Thyroid gland (tissue), 4 donors: Measurements from ENCODE around the gene BRIP1.

Source experiments
- POLR2A ChIP-seq, 2 donors: fragments of 450-650 bp; IDR thresholded peaks; one replicate each; pipeline ENCODE4 v1.6.1; 2017; ENCODE audit warnings: antibody characterized with exemption in 2 of 2, mild to moderate bottlenecking in 2 of 2, moderate library complexity in 1 of 2
- TF ChIP-seq, protein P1 (sequence below), 6 experiments: fragments of 200-600 bp in 3 of 6; fragments of 450-650 bp in 3 of 6; sonication (generic) in 3 of 6; IDR thresholded peaks; one replicate each; pipeline ENCODE4 v1.5.1; 2016 to 2019; ENCODE audit warnings: antibody characterized with exemption in 6 of 6, mild to moderate bottlenecking in 2 of 6, inconsistent platforms in 1 of 6, moderate library complexity in 1 of 6

- TF ChIP-seq, protein P1, sequence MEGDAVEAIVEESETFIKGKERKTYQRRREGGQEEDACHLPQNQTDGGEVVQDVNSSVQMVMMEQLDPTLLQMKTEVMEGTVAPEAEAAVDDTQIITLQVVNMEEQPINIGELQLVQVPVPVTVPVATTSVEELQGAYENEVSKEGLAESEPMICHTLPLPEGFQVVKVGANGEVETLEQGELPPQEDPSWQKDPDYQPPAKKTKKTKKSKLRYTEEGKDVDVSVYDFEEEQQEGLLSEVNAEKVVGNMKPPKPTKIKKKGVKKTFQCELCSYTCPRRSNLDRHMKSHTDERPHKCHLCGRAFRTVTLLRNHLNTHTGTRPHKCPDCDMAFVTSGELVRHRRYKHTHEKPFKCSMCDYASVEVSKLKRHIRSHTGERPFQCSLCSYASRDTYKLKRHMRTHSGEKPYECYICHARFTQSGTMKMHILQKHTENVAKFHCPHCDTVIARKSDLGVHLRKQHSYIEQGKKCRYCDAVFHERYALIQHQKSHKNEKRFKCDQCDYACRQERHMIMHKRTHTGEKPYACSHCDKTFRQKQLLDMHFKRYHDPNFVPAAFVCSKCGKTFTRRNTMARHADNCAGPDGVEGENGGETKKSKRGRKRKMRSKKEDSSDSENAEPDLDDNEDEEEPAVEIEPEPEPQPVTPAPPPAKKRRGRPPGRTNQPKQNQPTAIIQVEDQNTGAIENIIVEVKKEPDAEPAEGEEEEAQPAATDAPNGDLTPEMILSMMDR (IDR thresholded peaks at IDR 0.05), result no peak
- TF ChIP-seq POLR2A (IDR thresholded peaks at IDR 0.05), result no peak
Measured at GRCh38 chr17:61739002-61739401, 124.3 kb downstream of the BRIP1 start.
